H1 (cell line): Measurements from ENCODE around the gene AGTR1. TPM values are rescaled to one million over a fixed set of nuclear protein-coding genes. Genes with fewer than 3 reads are reported as not detected.

Experiments used
- CTCF ChIA-PET: fragments of 300-600 bp; sonication (Branson Sonifier 250); formaldehyde crosslinking; loops from one replicate; lab custom pipeline; 2021; ENCODE audit not compliant: partially characterized antibody; lab: Charles Lee
- POLR2A ChIA-PET: fragments of 300-600 bp; sonication (Branson Sonifier 250); formaldehyde crosslinking; loops from one replicate; lab custom pipeline; 2021; ENCODE audit warnings: inconsistent platforms; ENCODE audit not compliant: partially characterized antibody; lab: Charles Lee
- DNase-seq, 2 experiments: peaks; one replicate each; pipeline versions ENCODE4 v3.0.0 to v3.0.0-alpha.2; 2010 to 2022; ENCODE audit warnings: low spot score in 2 of 2, low read depth in 1 of 2, mixed read lengths in 1 of 2
- FAIRE-seq: peaks from 2 replicates; lab custom pipeline; 2011; peaks lifted over from hg19 to GRCh38; lab: Jason Lieb, UNC
- H2AFZ ChIP-seq: 2 replicates; pipeline ENCODE4 v1.8.1; 2012; ENCODE audit warnings: low read length, inconsistent platforms
- H2AK5ac ChIP-seq: 2 replicates; pipeline ENCODE4 v1.6.1; 2013; ENCODE audit warnings: low read depth, low read length
- H2BK120ac ChIP-seq: replicated peaks from 2 replicates; pipeline ENCODE3; 2013; ENCODE audit warnings: low read depth, low read length, inconsistent platforms
- H2BK12ac ChIP-seq: 2 replicates; pipeline ENCODE4 v1.6.1; 2013; ENCODE audit warnings: low read depth, low read length
- H2BK15ac ChIP-seq: 2 replicates; pipeline ENCODE4 v1.6.1; 2013; ENCODE audit warnings: low read length
- H2BK20ac ChIP-seq: 2 replicates; pipeline ENCODE4 v1.6.1; 2013; ENCODE audit warnings: low read length
- H2BK5ac ChIP-seq: 2 replicates; pipeline ENCODE4 v1.6.1; 2013; ENCODE audit warnings: low read depth, low read length
- H3K14ac ChIP-seq: 2 replicates; pipeline ENCODE4 v1.6.1; 2013; ENCODE audit warnings: inconsistent platforms; ENCODE audit not compliant: insufficient read length
- H3K18ac ChIP-seq: 2 replicates; pipeline ENCODE4 v1.6.1; 2013; ENCODE audit warnings: low read length; ENCODE audit errors: extremely low read depth
- H3K23ac ChIP-seq: 2 replicates; pipeline ENCODE4 v1.6.1; 2013; ENCODE audit warnings: inconsistent platforms; ENCODE audit not compliant: insufficient read length
- H3K23me2 ChIP-seq: 2 replicates; pipeline ENCODE4 v1.6.1; 2013; ENCODE audit warnings: low read depth, low read length
- H3K27ac ChIP-seq: 2 replicates; pipeline ENCODE4 v1.6.1; 2011; ENCODE audit warnings: low read depth, low read length, inconsistent platforms
- H3K27me3 ChIP-seq, 4 experiments: replicated peaks in 1 of 4; 1 replicate in 1 of 4; 2 replicates in 3 of 4; pipeline versions ENCODE4 v1.6.1 to v1.8.1; 2011 to 2013; ENCODE audit warnings: low read length in 3 of 4, mild to moderate bottlenecking in 3 of 4, inconsistent platforms in 2 of 4, mixed read lengths in 2 of 4, moderate library complexity in 1 of 4; ENCODE audit not compliant: control insufficient read depth in 3 of 4, insufficient read depth in 3 of 4; ENCODE audit errors: extremely low read depth in 1 of 4
- H3K36me3 ChIP-seq, 4 experiments: 2 replicates each; pipeline versions ENCODE4 v1.6.1 to v1.8.1; 2011 to 2013; ENCODE audit warnings: mild to moderate bottlenecking in 4 of 4, low read length in 3 of 4, moderate library complexity in 2 of 4, control low read depth in 1 of 4, inconsistent platforms in 1 of 4; ENCODE audit not compliant: insufficient read depth in 4 of 4, control insufficient read depth in 2 of 4
- H3K4ac ChIP-seq: replicated peaks from 2 replicates; pipeline ENCODE3; 2013; ENCODE audit warnings: low read length, low read depth, mixed read lengths, inconsistent platforms; ENCODE audit not compliant: insufficient read length
- H3K4me1 ChIP-seq, 4 experiments: replicated peaks in 1 of 4; 1 replicate in 1 of 4; 2 replicates in 3 of 4; pipeline versions ENCODE4 v1.6.1 to v1.8.1; 2011 to 2013; ENCODE audit warnings: low read length in 3 of 4, inconsistent platforms in 2 of 4, mixed read lengths in 1 of 4; ENCODE audit not compliant: insufficient read depth in 4 of 4, control insufficient read depth in 3 of 4
- H3K4me2 ChIP-seq, 2 experiments: 2 replicates each; pipeline versions ENCODE4 v1.6.1 to v1.8.1; 2011 to 2013; ENCODE audit warnings: low read depth in 2 of 2, low read length in 2 of 2, control low read depth in 1 of 2, inconsistent platforms in 1 of 2, mild to moderate bottlenecking in 1 of 2; ENCODE audit not compliant: insufficient read depth in 1 of 2
- H3K4me3 ChIP-seq, 4 experiments: fragments of 200-600, 300-600 bp in 1 of 4; sonication (generic), shearing (Covaris generic), sonication (Bioruptor Twin) in 1 of 4; 2 replicates each; pipeline versions ENCODE4 v1.5.1 to v1.8.1; 2011 to 2016; ENCODE audit warnings: low read length in 4 of 4, low read depth in 3 of 4, control low read depth in 2 of 4, inconsistent platforms in 2 of 4, mild to moderate bottlenecking in 2 of 4, mixed read lengths in 1 of 4, moderate library complexity in 1 of 4; ENCODE audit not compliant: insufficient read depth in 2 of 4; ENCODE audit errors: extremely low read depth in 1 of 4
- H3K56ac ChIP-seq: replicated peaks from 2 replicates; pipeline ENCODE3; 2013; ENCODE audit warnings: low read depth, mild to moderate bottlenecking, mixed read lengths, low read length, inconsistent platforms; ENCODE audit not compliant: insufficient read length
- H3K79me1 ChIP-seq: 2 replicates; pipeline ENCODE4 v1.6.1; 2013; ENCODE audit warnings: low read depth, low read length, control low read depth
- H3K79me2 ChIP-seq, 2 experiments: 2 replicates each; pipeline versions ENCODE4 v1.6.1 to v1.8.1; 2012 to 2013; ENCODE audit warnings: low read length in 2 of 2, mild to moderate bottlenecking in 2 of 2, inconsistent platforms in 1 of 2; ENCODE audit not compliant: insufficient read depth in 2 of 2, control insufficient read depth in 1 of 2
- H3K9ac ChIP-seq, 4 experiments: replicated peaks in 1 of 4; 1 replicate in 1 of 4; 2 replicates in 3 of 4; pipeline versions ENCODE4 v1.6.1 to v1.8.1; 2011 to 2013; ENCODE audit warnings: low read depth in 3 of 4, low read length in 3 of 4, control low read depth in 2 of 4, mild to moderate bottlenecking in 2 of 4, moderate library complexity in 2 of 4, inconsistent platforms in 1 of 4; ENCODE audit errors: extremely low read depth in 1 of 4
- H3K9me3 ChIP-seq, 2 experiments: 2 replicates each; pipeline versions ENCODE4 v1.6.1 to v1.8.1; 2012 to 2013; ENCODE audit warnings: mild to moderate bottlenecking in 2 of 2, moderate library complexity in 2 of 2, control low read depth in 1 of 2, inconsistent platforms in 1 of 2, low read depth in 1 of 2, low read length in 1 of 2, mixed read lengths in 1 of 2; ENCODE audit not compliant: insufficient read depth in 2 of 2
- H4K20me1 ChIP-seq, 2 experiments: replicated peaks in 1 of 2; 2 replicates each; pipeline versions ENCODE3 to v1.8.1; 2011 to 2013; ENCODE audit warnings: inconsistent platforms in 2 of 2, low read length in 2 of 2, mild to moderate bottlenecking in 1 of 2; ENCODE audit not compliant: insufficient read depth in 2 of 2, control insufficient read depth in 1 of 2
- H4K5ac ChIP-seq: 2 replicates; pipeline ENCODE4 v1.6.1; 2013; ENCODE audit warnings: low read length, low read depth, mixed read lengths, inconsistent platforms; ENCODE audit not compliant: insufficient read length
- H4K8ac ChIP-seq: 2 replicates; pipeline ENCODE4 v1.8.0; 2013; ENCODE audit warnings: mild to moderate bottlenecking, moderate library complexity, low read length, inconsistent platforms; ENCODE audit not compliant: insufficient read depth; ENCODE audit errors: extremely low read depth
- H4K91ac ChIP-seq: replicated peaks from 2 replicates; pipeline ENCODE3; 2013; ENCODE audit warnings: low read length, mixed read lengths, inconsistent platforms; ENCODE audit not compliant: insufficient read length
- CBX8 ChIP-seq: fragments of 300-800, 300-1000 bp; sonication (generic); IDR thresholded peaks from 2 replicates; pipeline ENCODE4 v1.7.1; 2016; ENCODE audit warnings: low read depth, low read length, borderline replicate concordance
- WGBS, 2 experiments: shearing (Covaris generic) in 1 of 2; methylation state at CpG; one replicate each; pipeline versions ENCODE4 v1.1.6 to v1.1.7; 2013 to 2015; ENCODE audit warnings: low lambda C conversion rate in 2 of 2, mixed read lengths in 2 of 2, inconsistent platforms in 1 of 2, low coverage in 1 of 2, missing lambda C conversion rate in 1 of 2; ENCODE audit not compliant: insufficient replicate concordance in 2 of 2, insufficient coverage in 1 of 2, insufficient read length in 1 of 2; ENCODE audit errors: extremely low coverage in 1 of 2, missing lambda C conversion rate in 1 of 2; 5-methylcytosine and 5-hydroxymethylcytosine counted together
- polyA plus RNA-seq, 7 experiments: library from polyadenylated mRNA; depleted of rRNA in 3 of 7; stranded (reverse) in 5 of 7; unstranded in 2 of 7; fragments of >200 nt in 5 of 7; fragments of 200-250 nt in 2 of 7; gene quantifications; 1 replicate in 5 of 7; 2 replicates in 1 of 7; 4 replicates in 1 of 7; pipeline versions ENCODE4 v1.2.1 to v1.2.3, GENCODE V29; 2011 to 2013; ENCODE audit warnings: missing spikeins in 2 of 7, mixed read lengths in 2 of 7
- total RNA-seq: library from RNA; stranded (reverse); fragmentation: NEBNext Ultra II Directional; extraction: Animal tissue kit (Norgen Biotek cat#: 25700); gene quantifications from 2 replicates; pipeline ENCODE4 v1.2.1, GENCODE V29; 2021

Gene AGTR1
- total and polyA plus RNA-seq, 2 of the 8 experiments (the other 6 are each of a cell fraction or from before 2014, with no cell fraction given): 0.03 TPM; not detected in 1

- Histone ChIP-seq H3K79me1 (no peaks in the 10 kb centered on the region), H3K27ac (no peak overlapping the region), H3K4ac (no peak overlapping the region), H3K27me3 (no peaks in the 10 kb centered on the region), H2BK20ac (no peak overlapping the region), H3K14ac (no peak overlapping the region), H2BK15ac (no peak overlapping the region), H2BK12ac (no peak overlapping the region), H3K56ac (no peak overlapping the region), H3K23ac (no peak overlapping the region), H2BK5ac (no peak overlapping the region), H3K4me2 (no peak overlapping the region), H4K8ac (no peak overlapping the region), H4K5ac (no peak overlapping the region), H2BK120ac (no peak overlapping the region), H4K91ac (no peak overlapping the region), H3K18ac (no peak overlapping the region), H3K9ac (no peak overlapping the region), H3K4me1 (no peaks in the 10 kb centered on the region), H3K79me2 (no peaks in the 10 kb centered on the region), H3K36me3 (no peaks in the 10 kb centered on the region), H3K9me3 (no peaks in the 10 kb centered on the region), H2AK5ac (no peak overlapping the region), H2AFZ (no peak overlapping the region), H3K23me2 (no peaks in the 10 kb centered on the region), H3K4me3 (no peak overlapping the region), H4K20me1 (no peaks in the 10 kb centered on the region)
- ChIA-PET CTCF (interaction anchor here (1.2 kb wide), 2 partner anchors 45 to 108 kb away, joined by 3 read pairs; no protein-coding TSS in a partner anchor), POLR2A (no interaction called here)
- DNase-seq: no peak
- TF ChIP-seq CBX8: no peak
- 70% methylated on average over 2 of the region's 2 CpGs; no CpG with 5 or more reads in 1 of the 2 experiments for WGBS, 2 experiments
- FAIRE-seq: no peak
Measured at GRCh38 chr3:148772361-148772760, 74.7 kb downstream of the AGTR1 start.
